Hepatocyte (in vitro differentiated cells): ENCODE measurements around the gene CPNE6.

Experiments used
- CTCF ChIP-seq: fragments of 200-600 bp; sonication (generic); IDR thresholded peaks from 2 replicates; pipeline ENCODE4 v1.5.1; 2016; ENCODE audit warnings: antibody characterized with exemption, mild to moderate bottlenecking; ENCODE audit not compliant: poor library complexity
- EZH2 ChIP-seq: fragments of 200-600 bp; sonication (generic); IDR thresholded peaks from 2 replicates; pipeline ENCODE4 v1.6.1; 2016; ENCODE audit warnings: antibody characterized with exemption, mild to moderate bottlenecking, borderline replicate concordance
- EZH2phosphoT487 ChIP-seq: fragments of 200-600 bp; sonication (generic); IDR thresholded peaks from one replicate; pipeline ENCODE4 v1.6.1; 2018; ENCODE audit warnings: antibody characterized with exemption, mild to moderate bottlenecking, low read depth, moderate library complexity; ENCODE audit not compliant: unreplicated experiment, severe bottlenecking

DNA sequence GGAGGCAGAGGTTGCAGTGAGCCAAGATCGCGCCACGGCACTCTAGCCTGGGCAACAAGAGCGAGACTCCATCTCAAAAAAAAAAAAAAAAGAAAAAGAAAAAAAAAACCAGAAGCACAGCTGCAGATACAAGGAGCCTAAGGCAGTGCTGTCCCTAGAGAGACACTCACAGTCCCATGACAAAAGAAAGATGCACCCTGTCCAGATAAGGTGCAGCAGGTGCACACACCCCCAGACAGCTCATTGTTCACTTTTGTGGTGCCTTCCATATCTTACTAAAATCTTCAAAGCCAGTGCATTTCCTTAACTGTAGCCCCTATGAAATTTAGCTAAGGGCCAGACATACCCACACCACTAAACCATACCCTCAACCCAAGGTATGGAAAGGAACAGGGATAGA lies 51.1 kb downstream of the CPNE6 start:
- no peak for TF ChIP-seq CTCF
- TF ChIP-seq EZH2phosphoT487 = no peak
- no peak for TF ChIP-seq EZH2
